ENCODE data around the gene PRRT3.

DNA sequence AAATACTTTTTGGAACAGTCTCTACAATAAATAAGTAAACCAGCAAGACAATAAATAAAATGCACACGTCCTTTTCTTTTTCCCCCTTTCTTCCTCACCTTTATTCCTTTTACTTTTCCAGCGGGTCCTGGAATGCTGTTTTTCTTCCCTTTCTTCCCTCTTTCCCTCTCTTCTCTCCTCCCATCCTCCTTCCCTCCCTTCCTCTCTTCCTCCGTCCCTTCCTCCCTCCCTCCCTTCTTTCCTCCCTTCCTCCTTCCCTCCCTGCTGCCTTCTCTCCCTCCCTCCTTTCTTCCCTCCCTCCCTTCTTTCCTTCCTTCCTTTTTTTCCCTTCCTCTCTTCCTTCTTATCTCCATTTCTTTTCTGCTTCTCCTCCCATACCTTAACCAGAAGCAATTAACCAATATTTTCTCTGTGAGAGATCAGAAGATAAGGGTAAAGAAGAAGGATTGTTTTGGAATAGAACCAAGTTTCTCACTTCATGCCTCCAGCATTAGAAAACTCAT is 52.9 kb downstream of the PRRT3 start:
- TF ChIP-seq MYC (IDR thresholded peaks at IDR 0.05; ENCODE audit: low read depth, low read length), result no peak
- no peak for TF ChIP-seq POLR2A (IDR thresholded peaks at IDR 0.05; ENCODE audit: low read depth, low read length)
- TF ChIP-seq, protein P1, sequence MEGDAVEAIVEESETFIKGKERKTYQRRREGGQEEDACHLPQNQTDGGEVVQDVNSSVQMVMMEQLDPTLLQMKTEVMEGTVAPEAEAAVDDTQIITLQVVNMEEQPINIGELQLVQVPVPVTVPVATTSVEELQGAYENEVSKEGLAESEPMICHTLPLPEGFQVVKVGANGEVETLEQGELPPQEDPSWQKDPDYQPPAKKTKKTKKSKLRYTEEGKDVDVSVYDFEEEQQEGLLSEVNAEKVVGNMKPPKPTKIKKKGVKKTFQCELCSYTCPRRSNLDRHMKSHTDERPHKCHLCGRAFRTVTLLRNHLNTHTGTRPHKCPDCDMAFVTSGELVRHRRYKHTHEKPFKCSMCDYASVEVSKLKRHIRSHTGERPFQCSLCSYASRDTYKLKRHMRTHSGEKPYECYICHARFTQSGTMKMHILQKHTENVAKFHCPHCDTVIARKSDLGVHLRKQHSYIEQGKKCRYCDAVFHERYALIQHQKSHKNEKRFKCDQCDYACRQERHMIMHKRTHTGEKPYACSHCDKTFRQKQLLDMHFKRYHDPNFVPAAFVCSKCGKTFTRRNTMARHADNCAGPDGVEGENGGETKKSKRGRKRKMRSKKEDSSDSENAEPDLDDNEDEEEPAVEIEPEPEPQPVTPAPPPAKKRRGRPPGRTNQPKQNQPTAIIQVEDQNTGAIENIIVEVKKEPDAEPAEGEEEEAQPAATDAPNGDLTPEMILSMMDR (IDR thresholded peaks at IDR 0.05; ENCODE audit: extremely low read depth in 1 of 2, insufficient read depth in 1 of 2, low read depth in 1 of 2, low read length in 2 of 2), result no peak
